HepG2 (cell line): ENCODE measurements around the gene MPC1. TPM values are rescaled to one million over a fixed set of nuclear protein-coding genes. Genes with fewer than 3 reads are reported as not detected.

Experiments used
- CENPT ChIP-seq: sonication (generic); formaldehyde crosslinking; IDR thresholded peaks from 2 replicates; pipeline ENCODE4 v1.8.0; 2022; ENCODE audit warnings: low read depth, mild to moderate bottlenecking, moderate library complexity, missing genetic modification reagents
- HMG20A ChIP-seq: IDR thresholded peaks from 2 replicates; pipeline ENCODE4 v1.6.1; 2016; ENCODE audit warnings: borderline replicate concordance
- IRF9 ChIP-seq: sonication (generic); formaldehyde crosslinking; IDR thresholded peaks from 2 replicates; pipeline ENCODE4 v1.8.0; 2022; ENCODE audit warnings: missing genetic modification reagents, mild to moderate bottlenecking, borderline replicate concordance
- POGK ChIP-seq: sonication (generic); formaldehyde crosslinking; conservative IDR thresholded peaks from 2 replicates; pipeline ENCODE4 v1.8.0; 2022; ENCODE audit warnings: mild to moderate bottlenecking, moderate library complexity, missing genetic modification reagents
- RFX3 ChIP-seq: IDR thresholded peaks from 2 replicates; pipeline ENCODE4 v1.6.1; 2016; ENCODE audit warnings: missing biosample characterization, missing genetic modification reagents
- SOX5 ChIP-seq: IDR thresholded peaks from 2 replicates; pipeline ENCODE4 v1.6.1; 2016; ENCODE audit warnings: borderline replicate concordance
- XRCC5 ChIP-seq: fragments of 200-400 bp; formaldehyde crosslinking; optimal IDR thresholded peaks from 2 replicates; pipeline ENCODE3; 2017; ENCODE audit warnings: mild to moderate bottlenecking, low read length
- ZBTB4 ChIP-seq: sonication (generic); formaldehyde crosslinking; IDR thresholded peaks from 2 replicates; pipeline ENCODE4 v1.4.0; 2020; ENCODE audit warnings: missing genetic modification reagents, mild to moderate bottlenecking, borderline replicate concordance
- ZNF451 ChIP-seq: sonication (generic); formaldehyde crosslinking; IDR thresholded peaks from 2 replicates; pipeline ENCODE4 v1.5.0; 2020; ENCODE audit warnings: mild to moderate bottlenecking, missing genetic modification reagents
- ZNF678 ChIP-seq: sonication (generic); formaldehyde crosslinking; IDR thresholded peaks from 2 replicates; pipeline ENCODE4 v1.4.0; 2020; ENCODE audit warnings: mild to moderate bottlenecking, missing genetic modification reagents
- polyA plus RNA-seq, 8 experiments: library from polyadenylated mRNA; depleted of rRNA in 3 of 8; stranded (reverse) in 7 of 8; unstranded in 1 of 8; fragments of >200 nt; fragmentation: Illumina TruSeq in 4 of 8; extraction: Trizol in 4 of 8; gene quantifications; 2 replicates each; pipeline versions ENCODE4 v1.2.1 to v1.2.3, GENCODE V29; 2011 to 2016; ENCODE audit warnings: low read depth in 4 of 8, missing spikeins in 1 of 8, mixed read lengths in 1 of 8; ENCODE audit not compliant: insufficient read depth in 1 of 8
- total RNA-seq, 5 experiments: library from RNA; depleted of rRNA; stranded (reverse); fragments of >200 nt; fragmentation: Illumina TruSeq; extraction: Trizol; gene quantifications; 2 replicates each; pipeline ENCODE4 v1.2.3, GENCODE V29; 2016; ENCODE audit warnings: low read depth in 1 of 5
- TF ChIP-seq, protein P1 (sequence below): sonication (generic); formaldehyde crosslinking; IDR thresholded peaks from 2 replicates; pipeline ENCODE4 v1.8.1; 2023; ENCODE audit warnings: mild to moderate bottlenecking, missing genetic modification reagents
- TF ChIP-seq, protein P2 (sequence below): IDR thresholded peaks from 2 replicates; pipeline ENCODE4 v1.6.1; 2016; ENCODE audit warnings: low read depth, missing genetic modification reagents, missing compliant biosample characterization
- TF ChIP-seq, protein P3 (sequence below): sonication (generic); formaldehyde crosslinking; IDR thresholded peaks from 2 replicates; pipeline ENCODE4 v1.8.0; 2022; ENCODE audit warnings: low read depth, missing genetic modification reagents

Gene MPC1
- total and polyA plus RNA-seq, 2 of the 13 experiments (the other 11 are each of a cell fraction or from before 2014, with no cell fraction given) = 189 to 214 TPM

- TF ChIP-seq POGK (CRISPR knock-in tag) (peak; percentile 99), HMG20A (CRISPR knock-in tag) (0 out of 2 replicates have a peak, but pooled peaks have one; percentile 12), ZBTB4 (CRISPR knock-in tag) (peak; percentile 91), ZNF451 (peak; percentile 98), RFX3 (CRISPR knock-in tag) (no peak), XRCC5 (peak; percentile 49), SOX5 (no peak), CENPT (CRISPR knock-in tag) (0 out of 2 replicates have a peak, but pooled peaks have one; percentile 27), IRF9 (CRISPR knock-in tag) (peak; percentile 98), ZNF678 (CRISPR knock-in tag) (no peak)
- TF ChIP-seq, protein P1, sequence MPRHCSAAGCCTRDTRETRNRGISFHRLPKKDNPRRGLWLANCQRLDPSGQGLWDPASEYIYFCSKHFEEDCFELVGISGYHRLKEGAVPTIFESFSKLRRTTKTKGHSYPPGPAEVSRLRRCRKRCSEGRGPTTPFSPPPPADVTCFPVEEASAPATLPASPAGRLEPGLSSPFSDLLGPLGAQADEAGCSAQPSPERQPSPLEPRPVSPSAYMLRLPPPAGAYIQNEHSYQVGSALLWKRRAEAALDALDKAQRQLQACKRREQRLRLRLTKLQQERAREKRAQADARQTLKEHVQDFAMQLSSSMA = peak; percentile 89; the same call in 1 of the 2 replicates
- TF ChIP-seq, protein P2, sequence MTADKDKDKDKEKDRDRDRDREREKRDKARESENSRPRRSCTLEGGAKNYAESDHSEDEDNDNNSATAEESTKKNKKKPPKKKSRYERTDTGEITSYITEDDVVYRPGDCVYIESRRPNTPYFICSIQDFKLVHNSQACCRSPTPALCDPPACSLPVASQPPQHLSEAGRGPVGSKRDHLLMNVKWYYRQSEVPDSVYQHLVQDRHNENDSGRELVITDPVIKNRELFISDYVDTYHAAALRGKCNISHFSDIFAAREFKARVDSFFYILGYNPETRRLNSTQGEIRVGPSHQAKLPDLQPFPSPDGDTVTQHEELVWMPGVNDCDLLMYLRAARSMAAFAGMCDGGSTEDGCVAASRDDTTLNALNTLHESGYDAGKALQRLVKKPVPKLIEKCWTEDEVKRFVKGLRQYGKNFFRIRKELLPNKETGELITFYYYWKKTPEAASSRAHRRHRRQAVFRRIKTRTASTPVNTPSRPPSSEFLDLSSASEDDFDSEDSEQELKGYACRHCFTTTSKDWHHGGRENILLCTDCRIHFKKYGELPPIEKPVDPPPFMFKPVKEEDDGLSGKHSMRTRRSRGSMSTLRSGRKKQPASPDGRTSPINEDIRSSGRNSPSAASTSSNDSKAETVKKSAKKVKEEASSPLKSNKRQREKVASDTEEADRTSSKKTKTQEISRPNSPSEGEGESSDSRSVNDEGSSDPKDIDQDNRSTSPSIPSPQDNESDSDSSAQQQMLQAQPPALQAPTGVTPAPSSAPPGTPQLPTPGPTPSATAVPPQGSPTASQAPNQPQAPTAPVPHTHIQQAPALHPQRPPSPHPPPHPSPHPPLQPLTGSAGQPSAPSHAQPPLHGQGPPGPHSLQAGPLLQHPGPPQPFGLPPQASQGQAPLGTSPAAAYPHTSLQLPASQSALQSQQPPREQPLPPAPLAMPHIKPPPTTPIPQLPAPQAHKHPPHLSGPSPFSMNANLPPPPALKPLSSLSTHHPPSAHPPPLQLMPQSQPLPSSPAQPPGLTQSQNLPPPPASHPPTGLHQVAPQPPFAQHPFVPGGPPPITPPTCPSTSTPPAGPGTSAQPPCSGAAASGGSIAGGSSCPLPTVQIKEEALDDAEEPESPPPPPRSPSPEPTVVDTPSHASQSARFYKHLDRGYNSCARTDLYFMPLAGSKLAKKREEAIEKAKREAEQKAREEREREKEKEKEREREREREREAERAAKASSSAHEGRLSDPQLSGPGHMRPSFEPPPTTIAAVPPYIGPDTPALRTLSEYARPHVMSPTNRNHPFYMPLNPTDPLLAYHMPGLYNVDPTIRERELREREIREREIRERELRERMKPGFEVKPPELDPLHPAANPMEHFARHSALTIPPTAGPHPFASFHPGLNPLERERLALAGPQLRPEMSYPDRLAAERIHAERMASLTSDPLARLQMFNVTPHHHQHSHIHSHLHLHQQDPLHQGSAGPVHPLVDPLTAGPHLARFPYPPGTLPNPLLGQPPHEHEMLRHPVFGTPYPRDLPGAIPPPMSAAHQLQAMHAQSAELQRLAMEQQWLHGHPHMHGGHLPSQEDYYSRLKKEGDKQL (CRISPR knock-in tag) = no peak
- TF ChIP-seq, protein P3, sequence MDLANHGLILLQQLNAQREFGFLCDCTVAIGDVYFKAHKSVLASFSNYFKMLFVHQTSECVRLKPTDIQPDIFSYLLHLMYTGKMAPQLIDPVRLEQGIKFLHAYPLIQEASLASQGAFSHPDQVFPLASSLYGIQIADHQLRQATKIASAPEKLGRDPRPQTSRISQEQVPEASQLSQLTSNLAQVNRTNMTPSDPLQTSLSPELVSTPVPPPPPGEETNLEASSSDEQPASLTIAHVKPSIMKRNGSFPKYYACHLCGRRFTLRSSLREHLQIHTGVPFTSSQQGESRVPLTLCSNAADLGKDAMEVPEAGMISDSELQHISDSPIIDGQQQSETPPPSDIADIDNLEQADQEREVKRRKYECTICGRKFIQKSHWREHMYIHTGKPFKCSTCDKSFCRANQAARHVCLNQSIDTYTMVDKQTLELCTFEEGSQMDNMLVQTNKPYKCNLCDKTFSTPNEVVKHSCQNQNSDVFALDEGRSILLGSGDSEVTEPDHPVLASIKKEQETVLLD (CRISPR knock-in tag) = 0 out of 2 replicates have a peak, but pooled peaks have one; percentile 52
Measured at GRCh38 chr6:166342349-166343149, 40.2 kb downstream of the MPC1 start, which contains the start of gene SFT2D1 (continued).
